22Rv1 (cell line): ENCODE results near the gene MLH3.

Experiments used
- CTCF ChIP-seq: fragments of 450-650 bp; IDR thresholded peaks from 2 replicates; pipeline ENCODE4 v1.5.1; 2017; ENCODE audit warnings: mild to moderate bottlenecking
- ZFX ChIP-seq: fragments of 450-650 bp; IDR thresholded peaks from 2 replicates; pipeline ENCODE4 v1.6.1; 2017; ENCODE audit warnings: antibody characterized with exemption, borderline replicate concordance

- no peak for TF ChIP-seq CTCF
- no peak for TF ChIP-seq ZFX
Measured at GRCh38 chr14:75046275-75046674, 5.0 kb downstream of the MLH3 start.
